Smooth muscle cell (in vitro differentiated cells): ENCODE measurements around the gene TRIM60. TPM values are rescaled to one million over a fixed set of nuclear protein-coding genes. Genes with fewer than 3 reads are reported as not detected.
"Not testable (repeated sequence)": the region's sequence is repeated elsewhere in the genome, so short reads cannot be mapped to it uniquely, and the experiment has no call there.

ENCODE experiments used
- DNase-seq: peaks from one replicate; lab custom pipeline; 2025; ENCODE audit not compliant: unreplicated experiment; lab: John Stamatoyannopoulos, UW
- H2AFZ ChIP-seq: fragments of 200-600 bp; sonication (generic); 2 replicates; pipeline ENCODE4 v1.6.0; 2016; ENCODE audit warnings: antibody characterized with exemption, low read depth, mild to moderate bottlenecking
- H3F3A ChIP-seq: fragments of 200-600 bp; sonication (generic); 2 replicates; pipeline ENCODE4 v1.6.0; 2017; ENCODE audit warnings: antibody characterized with exemption, low read depth
- H3K27ac ChIP-seq: fragments of 200-600 bp; sonication (generic); 2 replicates; pipeline ENCODE4 v1.5.1; 2016; ENCODE audit warnings: low read depth, mild to moderate bottlenecking
- H3K27me3 ChIP-seq: fragments of 200-600 bp; sonication (generic); 2 replicates; pipeline ENCODE4 v1.6.1; 2016; ENCODE audit warnings: low read depth, mild to moderate bottlenecking
- H3K36me3 ChIP-seq: fragments of 200-600 bp; sonication (generic); 2 replicates; pipeline ENCODE4 v1.5.1; 2016; ENCODE audit warnings: low read depth
- H3K4me1 ChIP-seq: fragments of 200-600 bp; sonication (generic); 2 replicates; pipeline ENCODE4 v1.5.1; 2016; ENCODE audit warnings: low read depth
- H3K4me2 ChIP-seq: fragments of 200-600 bp; sonication (generic); 2 replicates; pipeline ENCODE4 v1.6.0; 2016; ENCODE audit warnings: mild to moderate bottlenecking
- H3K4me3 ChIP-seq: fragments of 200-600 bp; sonication (generic); 2 replicates; pipeline ENCODE4 v1.5.1; 2016; ENCODE audit warnings: mild to moderate bottlenecking
- H3K79me2 ChIP-seq: fragments of 200-600 bp; sonication (generic); 2 replicates; pipeline ENCODE4 v1.6.0; 2016; ENCODE audit warnings: low read depth, mild to moderate bottlenecking
- H3K9ac ChIP-seq: fragments of 200-600 bp; sonication (generic); 2 replicates; pipeline ENCODE4 v1.6.0; 2016; ENCODE audit warnings: low read depth
- H3K9me3 ChIP-seq: fragments of 200-600 bp; sonication (generic); replicated peaks from 2 replicates; pipeline ENCODE4 v1.5.1; 2016; ENCODE audit warnings: low read depth
- H4K20me1 ChIP-seq: fragments of 200-600 bp; sonication (generic); 2 replicates; pipeline ENCODE4 v1.6.0; 2016; ENCODE audit warnings: low read depth
- CTCF ChIP-seq: fragments of 200-600 bp; sonication (generic); IDR thresholded peaks from 2 replicates; pipeline ENCODE4 v1.5.1; 2017; ENCODE audit warnings: borderline replicate concordance, mild to moderate bottlenecking, antibody characterized with exemption; ENCODE audit not compliant: insufficient read depth, poor library complexity, severe bottlenecking
- WGBS: methylation state at CpG from one replicate; pipeline ENCODE4 v1.1.7; 2016; ENCODE audit warnings: low lambda C conversion rate; 5-methylcytosine and 5-hydroxymethylcytosine counted together
- polyA plus RNA-seq: library from polyadenylated mRNA; unstranded; fragments of >200 nt; fragmentation: Nextera tagmentation; extraction: Ambion mirVana; gene quantifications from 2 replicates; pipeline ENCODE4 v1.2.1, GENCODE V29; 2016
- total RNA-seq: library from RNA; depleted of rRNA; stranded (reverse); fragments of >200 nt; gene quantifications from 2 replicates; pipeline ENCODE4 v1.2.3, GENCODE V29; 2014

The TRIM60 gene
- total and polyA plus RNA-seq, 2 experiments from 2014 or later, result not detected

- Histone ChIP-seq H3K4me1 (no peaks in the 10 kb centered on the region), H3K9me3 (no peaks in the 10 kb centered on the region), H3K27ac (no peak overlapping the region), H3F3A (no peaks in the 10 kb centered on the region), H2AFZ (no peak overlapping the region), H3K36me3 (no peaks in the 10 kb centered on the region), H3K4me3 (no peak overlapping the region), H3K79me2 (no peaks in the 10 kb centered on the region), H3K4me2 (no peak overlapping the region), H4K20me1 (no peaks in the 10 kb centered on the region), H3K9ac (no peak overlapping the region), H3K27me3 (no peaks in the 10 kb centered on the region)
- 93% methylated on average over 2 of the region's 2 CpGs for WGBS
- TF ChIP-seq CTCF, result no peak
- no peak for DNase-seq
Observed at GRCh38 chr4:164997324-164997723, 34.5 kb upstream of the TRIM60 start.

GRCh38 chr4:164997941-164998340 is 33.9 kb upstream of the TRIM60 start:
- H3K9me3 ChIP-seq, result no peaks in the 10 kb centered on the region
- 95% methylated on average over 6 of the region's 6 CpGs for WGBS
- no peak overlapping the region for H3K27ac ChIP-seq
- no peak for TF ChIP-seq CTCF
- no peaks in the 10 kb centered on the region for H3K4me1 ChIP-seq
- H3F3A ChIP-seq, result no peaks in the 10 kb centered on the region
- no peak overlapping the region for H3K4me2 ChIP-seq
- no peaks in the 10 kb centered on the region for H3K36me3 ChIP-seq
- H3K79me2 ChIP-seq, result no peaks in the 10 kb centered on the region
- no peak overlapping the region for H3K9ac ChIP-seq
- no peak overlapping the region for H3K4me3 ChIP-seq
- H2AFZ ChIP-seq, result no peak overlapping the region
- H3K27me3 ChIP-seq, result no peaks in the 10 kb centered on the region
- DNase-seq, result no peak
- no peaks in the 10 kb centered on the region for H4K20me1 ChIP-seq

- not testable (repeated sequence) for H3K4me2 ChIP-seq, H3K9me3 ChIP-seq, H4K20me1 ChIP-seq, H3K36me3 ChIP-seq, H3K27ac ChIP-seq, H3K4me3 ChIP-seq, H3K79me2 ChIP-seq, H3K27me3 ChIP-seq, DNase-seq, H3K9ac ChIP-seq, H3K4me1 ChIP-seq, H2AFZ ChIP-seq, H3F3A ChIP-seq
- WGBS, result 83% methylated on average over 2 of the region's 2 CpGs
Observed at GRCh38 chr4:164998526-164999080, 33.2 kb upstream of the TRIM60 start.

- H2AFZ ChIP-seq, H3K4me1 ChIP-seq, DNase-seq, H3K4me2 ChIP-seq, H3F3A ChIP-seq, H3K27me3 ChIP-seq, H4K20me1 ChIP-seq, H3K27ac ChIP-seq, H3K79me2 ChIP-seq, H3K4me3 ChIP-seq, H3K9ac ChIP-seq, H3K36me3 ChIP-seq, H3K9me3 ChIP-seq: not testable (repeated sequence)
- 72% methylated on average over 4 of the region's 4 CpGs for WGBS
Observed at GRCh38 chr4:165001957-165002356, 29.8 kb upstream of the TRIM60 start.

- H3K4me3 ChIP-seq, result no peak overlapping the region
- no peak for DNase-seq
- H3K9me3 ChIP-seq, result no peaks in the 10 kb centered on the region
- no peak overlapping the region for H3K4me2 ChIP-seq
- no peaks in the 10 kb centered on the region for H3K79me2 ChIP-seq
- WGBS, result 85% methylated on average over 6 of the region's 6 CpGs
- H3K36me3 ChIP-seq, result no peaks in the 10 kb centered on the region
- H3K4me1 ChIP-seq, result no peaks in the 10 kb centered on the region
- no peaks in the 10 kb centered on the region for H3K27me3 ChIP-seq
- H3K9ac ChIP-seq, result no peak overlapping the region
- no peak for TF ChIP-seq CTCF
- H2AFZ ChIP-seq, result no peak overlapping the region
- H3F3A ChIP-seq, result no peaks in the 10 kb centered on the region
- H3K27ac ChIP-seq, result no peak overlapping the region
- H4K20me1 ChIP-seq, result no peaks in the 10 kb centered on the region
Observed at GRCh38 chr4:165005352-165005925, 26.4 kb upstream of the TRIM60 start.
